ENCODE measurements around the gene EFS.

DNA sequence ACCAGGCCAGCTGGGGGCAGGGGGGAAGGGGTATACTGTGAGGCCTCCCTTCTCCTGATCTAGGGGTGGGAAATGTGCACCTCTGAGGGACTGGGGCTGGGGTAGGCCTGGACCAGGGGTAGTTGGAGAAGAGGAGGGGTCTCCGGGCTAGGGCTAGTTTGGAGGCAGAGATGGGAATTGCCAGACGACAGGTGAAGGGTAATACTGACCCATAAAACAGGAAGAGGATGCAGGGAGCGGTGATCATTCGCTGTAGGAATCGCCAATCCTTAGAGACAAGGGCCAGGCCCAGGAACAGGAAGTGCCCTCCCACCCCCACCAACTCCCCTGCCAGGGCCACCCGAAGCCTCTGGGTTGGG lies 16.7 kb downstream of the EFS start:
- TF ChIP-seq, protein P1, sequence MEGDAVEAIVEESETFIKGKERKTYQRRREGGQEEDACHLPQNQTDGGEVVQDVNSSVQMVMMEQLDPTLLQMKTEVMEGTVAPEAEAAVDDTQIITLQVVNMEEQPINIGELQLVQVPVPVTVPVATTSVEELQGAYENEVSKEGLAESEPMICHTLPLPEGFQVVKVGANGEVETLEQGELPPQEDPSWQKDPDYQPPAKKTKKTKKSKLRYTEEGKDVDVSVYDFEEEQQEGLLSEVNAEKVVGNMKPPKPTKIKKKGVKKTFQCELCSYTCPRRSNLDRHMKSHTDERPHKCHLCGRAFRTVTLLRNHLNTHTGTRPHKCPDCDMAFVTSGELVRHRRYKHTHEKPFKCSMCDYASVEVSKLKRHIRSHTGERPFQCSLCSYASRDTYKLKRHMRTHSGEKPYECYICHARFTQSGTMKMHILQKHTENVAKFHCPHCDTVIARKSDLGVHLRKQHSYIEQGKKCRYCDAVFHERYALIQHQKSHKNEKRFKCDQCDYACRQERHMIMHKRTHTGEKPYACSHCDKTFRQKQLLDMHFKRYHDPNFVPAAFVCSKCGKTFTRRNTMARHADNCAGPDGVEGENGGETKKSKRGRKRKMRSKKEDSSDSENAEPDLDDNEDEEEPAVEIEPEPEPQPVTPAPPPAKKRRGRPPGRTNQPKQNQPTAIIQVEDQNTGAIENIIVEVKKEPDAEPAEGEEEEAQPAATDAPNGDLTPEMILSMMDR (IDR thresholded peaks at IDR 0.05; ENCODE audit: low read depth, low read length), result no peak
- TF ChIP-seq POLR2A (IDR thresholded peaks at IDR 0.05; ENCODE audit: extremely low read depth, insufficient read length), result no peak
